H1 (cell line): ENCODE data around the gene UBTD1. TPM values are rescaled to one million over a fixed set of nuclear protein-coding genes. Genes with fewer than 3 reads are reported as not detected.

Experiments
- CTCF ChIA-PET: fragments of 300-600 bp; sonication (Branson Sonifier 250); formaldehyde crosslinking; loops from one replicate; lab custom pipeline; 2021; ENCODE audit not compliant: partially characterized antibody; lab: Charles Lee
- POLR2A ChIA-PET: fragments of 300-600 bp; sonication (Branson Sonifier 250); formaldehyde crosslinking; loops from one replicate; lab custom pipeline; 2021; ENCODE audit warnings: inconsistent platforms; ENCODE audit not compliant: partially characterized antibody; lab: Charles Lee
- DNase-seq, 2 experiments: peaks; one replicate each; pipeline versions ENCODE4 v3.0.0 to v3.0.0-alpha.2; 2010 to 2022; ENCODE audit warnings: low spot score in 2 of 2, low read depth in 1 of 2, mixed read lengths in 1 of 2
- FAIRE-seq: peaks from 2 replicates; lab custom pipeline; 2011; peaks lifted over from hg19 to GRCh38; lab: Jason Lieb, UNC
- H2AFZ ChIP-seq: 2 replicates; pipeline ENCODE4 v1.8.1; 2012; ENCODE audit warnings: low read length, inconsistent platforms
- H2AK5ac ChIP-seq: 2 replicates; pipeline ENCODE4 v1.6.1; 2013; ENCODE audit warnings: low read depth, low read length
- H2BK120ac ChIP-seq: replicated peaks from 2 replicates; pipeline ENCODE3; 2013; ENCODE audit warnings: low read depth, low read length, inconsistent platforms
- H2BK12ac ChIP-seq: 2 replicates; pipeline ENCODE4 v1.6.1; 2013; ENCODE audit warnings: low read depth, low read length
- H2BK15ac ChIP-seq: 2 replicates; pipeline ENCODE4 v1.6.1; 2013; ENCODE audit warnings: low read length
- H2BK20ac ChIP-seq: 2 replicates; pipeline ENCODE4 v1.6.1; 2013; ENCODE audit warnings: low read length
- H2BK5ac ChIP-seq: 2 replicates; pipeline ENCODE4 v1.6.1; 2013; ENCODE audit warnings: low read depth, low read length
- H3K14ac ChIP-seq: 2 replicates; pipeline ENCODE4 v1.6.1; 2013; ENCODE audit warnings: inconsistent platforms; ENCODE audit not compliant: insufficient read length
- H3K18ac ChIP-seq: 2 replicates; pipeline ENCODE4 v1.6.1; 2013; ENCODE audit warnings: low read length; ENCODE audit errors: extremely low read depth
- H3K23ac ChIP-seq: 2 replicates; pipeline ENCODE4 v1.6.1; 2013; ENCODE audit warnings: inconsistent platforms; ENCODE audit not compliant: insufficient read length
- H3K23me2 ChIP-seq: 2 replicates; pipeline ENCODE4 v1.6.1; 2013; ENCODE audit warnings: low read depth, low read length
- H3K27ac ChIP-seq: 2 replicates; pipeline ENCODE4 v1.6.1; 2011; ENCODE audit warnings: low read depth, low read length, inconsistent platforms
- H3K27me3 ChIP-seq, 4 experiments: replicated peaks in 1 of 4; 1 replicate in 1 of 4; 2 replicates in 3 of 4; pipeline versions ENCODE4 v1.6.1 to v1.8.1; 2011 to 2013; ENCODE audit warnings: low read length in 3 of 4, mild to moderate bottlenecking in 3 of 4, inconsistent platforms in 2 of 4, mixed read lengths in 2 of 4, moderate library complexity in 1 of 4; ENCODE audit not compliant: control insufficient read depth in 3 of 4, insufficient read depth in 3 of 4; ENCODE audit errors: extremely low read depth in 1 of 4
- H3K36me3 ChIP-seq, 4 experiments: 2 replicates each; pipeline versions ENCODE4 v1.6.1 to v1.8.1; 2011 to 2013; ENCODE audit warnings: mild to moderate bottlenecking in 4 of 4, low read length in 3 of 4, moderate library complexity in 2 of 4, control low read depth in 1 of 4, inconsistent platforms in 1 of 4; ENCODE audit not compliant: insufficient read depth in 4 of 4, control insufficient read depth in 2 of 4
- H3K4ac ChIP-seq: replicated peaks from 2 replicates; pipeline ENCODE3; 2013; ENCODE audit warnings: low read length, low read depth, mixed read lengths, inconsistent platforms; ENCODE audit not compliant: insufficient read length
- H3K4me1 ChIP-seq, 4 experiments: replicated peaks in 1 of 4; 1 replicate in 1 of 4; 2 replicates in 3 of 4; pipeline versions ENCODE4 v1.6.1 to v1.8.1; 2011 to 2013; ENCODE audit warnings: low read length in 3 of 4, inconsistent platforms in 2 of 4, mixed read lengths in 1 of 4; ENCODE audit not compliant: insufficient read depth in 4 of 4, control insufficient read depth in 3 of 4
- H3K4me2 ChIP-seq, 2 experiments: 2 replicates each; pipeline versions ENCODE4 v1.6.1 to v1.8.1; 2011 to 2013; ENCODE audit warnings: low read depth in 2 of 2, low read length in 2 of 2, control low read depth in 1 of 2, inconsistent platforms in 1 of 2, mild to moderate bottlenecking in 1 of 2; ENCODE audit not compliant: insufficient read depth in 1 of 2
- H3K4me3 ChIP-seq, 4 experiments: fragments of 200-600, 300-600 bp in 1 of 4; sonication (generic), shearing (Covaris generic), sonication (Bioruptor Twin) in 1 of 4; 2 replicates each; pipeline versions ENCODE4 v1.5.1 to v1.8.1; 2011 to 2016; ENCODE audit warnings: low read length in 4 of 4, low read depth in 3 of 4, control low read depth in 2 of 4, inconsistent platforms in 2 of 4, mild to moderate bottlenecking in 2 of 4, mixed read lengths in 1 of 4, moderate library complexity in 1 of 4; ENCODE audit not compliant: insufficient read depth in 2 of 4; ENCODE audit errors: extremely low read depth in 1 of 4
- H3K56ac ChIP-seq: replicated peaks from 2 replicates; pipeline ENCODE3; 2013; ENCODE audit warnings: low read depth, mild to moderate bottlenecking, mixed read lengths, low read length, inconsistent platforms; ENCODE audit not compliant: insufficient read length
- H3K79me1 ChIP-seq: 2 replicates; pipeline ENCODE4 v1.6.1; 2013; ENCODE audit warnings: low read depth, low read length, control low read depth
- H3K79me2 ChIP-seq, 2 experiments: 2 replicates each; pipeline versions ENCODE4 v1.6.1 to v1.8.1; 2012 to 2013; ENCODE audit warnings: low read length in 2 of 2, mild to moderate bottlenecking in 2 of 2, inconsistent platforms in 1 of 2; ENCODE audit not compliant: insufficient read depth in 2 of 2, control insufficient read depth in 1 of 2
- H3K9ac ChIP-seq, 4 experiments: replicated peaks in 1 of 4; 1 replicate in 1 of 4; 2 replicates in 3 of 4; pipeline versions ENCODE4 v1.6.1 to v1.8.1; 2011 to 2013; ENCODE audit warnings: low read depth in 3 of 4, low read length in 3 of 4, control low read depth in 2 of 4, mild to moderate bottlenecking in 2 of 4, moderate library complexity in 2 of 4, inconsistent platforms in 1 of 4; ENCODE audit errors: extremely low read depth in 1 of 4
- H3K9me3 ChIP-seq, 2 experiments: 2 replicates each; pipeline versions ENCODE4 v1.6.1 to v1.8.1; 2012 to 2013; ENCODE audit warnings: mild to moderate bottlenecking in 2 of 2, moderate library complexity in 2 of 2, control low read depth in 1 of 2, inconsistent platforms in 1 of 2, low read depth in 1 of 2, low read length in 1 of 2, mixed read lengths in 1 of 2; ENCODE audit not compliant: insufficient read depth in 2 of 2
- H4K20me1 ChIP-seq, 2 experiments: replicated peaks in 1 of 2; 2 replicates each; pipeline versions ENCODE3 to v1.8.1; 2011 to 2013; ENCODE audit warnings: inconsistent platforms in 2 of 2, low read length in 2 of 2, mild to moderate bottlenecking in 1 of 2; ENCODE audit not compliant: insufficient read depth in 2 of 2, control insufficient read depth in 1 of 2
- H4K5ac ChIP-seq: 2 replicates; pipeline ENCODE4 v1.6.1; 2013; ENCODE audit warnings: low read length, low read depth, mixed read lengths, inconsistent platforms; ENCODE audit not compliant: insufficient read length
- H4K8ac ChIP-seq: 2 replicates; pipeline ENCODE4 v1.8.0; 2013; ENCODE audit warnings: mild to moderate bottlenecking, moderate library complexity, low read length, inconsistent platforms; ENCODE audit not compliant: insufficient read depth; ENCODE audit errors: extremely low read depth
- H4K91ac ChIP-seq: replicated peaks from 2 replicates; pipeline ENCODE3; 2013; ENCODE audit warnings: low read length, mixed read lengths, inconsistent platforms; ENCODE audit not compliant: insufficient read length
- CREB1 ChIP-seq: IDR thresholded peaks from 2 replicates; pipeline ENCODE4 v1.6.1; 2012; ENCODE audit warnings: inconsistent platforms
- EP300 ChIP-seq, 2 experiments: IDR thresholded peaks; 1 replicate in 1 of 2; 2 replicates in 1 of 2; pipeline ENCODE4 v1.6.1; 2011 to 2012; ENCODE audit warnings: low read depth in 2 of 2, low read length in 2 of 2, mild to moderate bottlenecking in 2 of 2, borderline replicate concordance in 1 of 2, inconsistent platforms in 1 of 2, moderate library complexity in 1 of 2
- KDM4A ChIP-seq: IDR thresholded peaks from one replicate; pipeline ENCODE4 v1.7.1; 2012; ENCODE audit warnings: low read depth, mild to moderate bottlenecking, moderate library complexity, low read length, inconsistent platforms; ENCODE audit not compliant: severe bottlenecking
- WGBS, 2 experiments: shearing (Covaris generic) in 1 of 2; methylation state at CpG; one replicate each; pipeline versions ENCODE4 v1.1.6 to v1.1.7; 2013 to 2015; ENCODE audit warnings: low lambda C conversion rate in 2 of 2, mixed read lengths in 2 of 2, inconsistent platforms in 1 of 2, low coverage in 1 of 2, missing lambda C conversion rate in 1 of 2; ENCODE audit not compliant: insufficient replicate concordance in 2 of 2, insufficient coverage in 1 of 2, insufficient read length in 1 of 2; ENCODE audit errors: extremely low coverage in 1 of 2, missing lambda C conversion rate in 1 of 2; 5-methylcytosine and 5-hydroxymethylcytosine counted together
- polyA plus RNA-seq, 7 experiments: library from polyadenylated mRNA; depleted of rRNA in 3 of 7; stranded (reverse) in 5 of 7; unstranded in 2 of 7; fragments of >200 nt in 5 of 7; fragments of 200-250 nt in 2 of 7; gene quantifications; 1 replicate in 5 of 7; 2 replicates in 1 of 7; 4 replicates in 1 of 7; pipeline versions ENCODE4 v1.2.1 to v1.2.3, GENCODE V29; 2011 to 2013; ENCODE audit warnings: missing spikeins in 2 of 7, mixed read lengths in 2 of 7
- total RNA-seq: library from RNA; stranded (reverse); fragmentation: NEBNext Ultra II Directional; extraction: Animal tissue kit (Norgen Biotek cat#: 25700); gene quantifications from 2 replicates; pipeline ENCODE4 v1.2.1, GENCODE V29; 2021

Gene UBTD1
- total and polyA plus RNA-seq, 2 of the 8 experiments (the other 6 are each of a cell fraction or from before 2014, with no cell fraction given), result 22.3 to 36.2 TPM

- Histone ChIP-seq H2BK12ac (0 out of 2 replicates have a peak overlapping the region, but pooled peaks have one; percentile 17), H2AK5ac (no peak overlapping the region; the same call in 1 of the 2 replicates), H4K20me1 (no peaks in the 10 kb centered on the region), H2BK120ac (no peak overlapping the region), H3K27me3 (no peaks in the 10 kb centered on the region), H3K4me3 (no peak overlapping the region), H3K18ac (no peak overlapping the region), H3K36me3 (no peaks in the 10 kb centered on the region), H3K4ac (no peak overlapping the region), H2AFZ (no peak overlapping the region), H3K4me1 (peaks cover 0 to 21% (median 9%) of the 10 kb centered on the region in 4 experiments; a peak in 6 of 7 replicates), H3K4me2 (no peak overlapping the region), H3K14ac (no peak overlapping the region), H3K23me2 (no peaks in the 10 kb centered on the region), H3K27ac (0 out of 2 replicates have a peak overlapping the region, but pooled peaks have one; percentile 13), H4K91ac (peak overlapping the region; percentile 62), H3K79me2 (peaks cover 0 to 6% of the 10 kb centered on the region in 2 experiments; a peak in 1 of 4 replicates), H3K79me1 (peaks cover 2% of the 10 kb centered on the region), H3K9me3 (no peaks in the 10 kb centered on the region), H2BK5ac (no peak overlapping the region; the same call in 1 of the 2 replicates), H3K23ac (no peak overlapping the region), H3K9ac (no peak overlapping the region; a peak in 1 of 7 replicates), H2BK15ac (no peak overlapping the region; the same call in 1 of the 2 replicates), H3K56ac (no peak overlapping the region), H4K5ac (no peak overlapping the region), H4K8ac (no peak overlapping the region), H2BK20ac (no peak overlapping the region)
- FAIRE-seq (no peak), DNase-seq (no peak)
- ChIA-PET CTCF (interaction anchor here (0.8 to 14.7 kb wide), 15 partner anchors 14 to 171 kb away, joined by 3 to 388 read pairs (median 5); partner anchors contain the start of genes ANKRD2 and C10orf62), POLR2A (interaction anchor here (0.7 to 2.1 kb wide), 5 partner anchors 9 to 59 kb away, joined by 3 to 6 read pairs (median 4); no protein-coding TSS in a partner anchor)
- WGBS, 2 experiments, result 100% methylated on average over 4 of the region's 4 CpGs; no CpG with 5 or more reads in 1 of the 2 experiments
- no peak for TF ChIP-seq EP300 (IDR thresholded peaks at IDR 0.05; ENCODE audit: borderline replicate concordance in 1 of 2, low read depth in 2 of 2, low read length in 2 of 2)
- no peak for TF ChIP-seq KDM4A
- no peak for TF ChIP-seq CREB1
Observed at GRCh38 chr10:97538839-97539238, 40.1 kb downstream of the UBTD1 start.
